LNCAP (cell line): Measurements from ENCODE around the gene HMGCS2.

Source experiments
- TF ChIP-seq, protein P1 (sequence below): fragments of 450-650 bp; IDR thresholded peaks from 2 replicates; pipeline ENCODE4 v1.5.1; 2017; ENCODE audit warnings: mild to moderate bottlenecking

Gene HMGCS2

GRCh38 chr1:119745034-119745433, 23.7 kb downstream of the HMGCS2 start:
- TF ChIP-seq, protein P1, sequence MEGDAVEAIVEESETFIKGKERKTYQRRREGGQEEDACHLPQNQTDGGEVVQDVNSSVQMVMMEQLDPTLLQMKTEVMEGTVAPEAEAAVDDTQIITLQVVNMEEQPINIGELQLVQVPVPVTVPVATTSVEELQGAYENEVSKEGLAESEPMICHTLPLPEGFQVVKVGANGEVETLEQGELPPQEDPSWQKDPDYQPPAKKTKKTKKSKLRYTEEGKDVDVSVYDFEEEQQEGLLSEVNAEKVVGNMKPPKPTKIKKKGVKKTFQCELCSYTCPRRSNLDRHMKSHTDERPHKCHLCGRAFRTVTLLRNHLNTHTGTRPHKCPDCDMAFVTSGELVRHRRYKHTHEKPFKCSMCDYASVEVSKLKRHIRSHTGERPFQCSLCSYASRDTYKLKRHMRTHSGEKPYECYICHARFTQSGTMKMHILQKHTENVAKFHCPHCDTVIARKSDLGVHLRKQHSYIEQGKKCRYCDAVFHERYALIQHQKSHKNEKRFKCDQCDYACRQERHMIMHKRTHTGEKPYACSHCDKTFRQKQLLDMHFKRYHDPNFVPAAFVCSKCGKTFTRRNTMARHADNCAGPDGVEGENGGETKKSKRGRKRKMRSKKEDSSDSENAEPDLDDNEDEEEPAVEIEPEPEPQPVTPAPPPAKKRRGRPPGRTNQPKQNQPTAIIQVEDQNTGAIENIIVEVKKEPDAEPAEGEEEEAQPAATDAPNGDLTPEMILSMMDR: no peak

GRCh38 chr1:119744598-119744942, 24.1 kb downstream of the HMGCS2 start:
- TF ChIP-seq, protein P1: no peak

DNA sequence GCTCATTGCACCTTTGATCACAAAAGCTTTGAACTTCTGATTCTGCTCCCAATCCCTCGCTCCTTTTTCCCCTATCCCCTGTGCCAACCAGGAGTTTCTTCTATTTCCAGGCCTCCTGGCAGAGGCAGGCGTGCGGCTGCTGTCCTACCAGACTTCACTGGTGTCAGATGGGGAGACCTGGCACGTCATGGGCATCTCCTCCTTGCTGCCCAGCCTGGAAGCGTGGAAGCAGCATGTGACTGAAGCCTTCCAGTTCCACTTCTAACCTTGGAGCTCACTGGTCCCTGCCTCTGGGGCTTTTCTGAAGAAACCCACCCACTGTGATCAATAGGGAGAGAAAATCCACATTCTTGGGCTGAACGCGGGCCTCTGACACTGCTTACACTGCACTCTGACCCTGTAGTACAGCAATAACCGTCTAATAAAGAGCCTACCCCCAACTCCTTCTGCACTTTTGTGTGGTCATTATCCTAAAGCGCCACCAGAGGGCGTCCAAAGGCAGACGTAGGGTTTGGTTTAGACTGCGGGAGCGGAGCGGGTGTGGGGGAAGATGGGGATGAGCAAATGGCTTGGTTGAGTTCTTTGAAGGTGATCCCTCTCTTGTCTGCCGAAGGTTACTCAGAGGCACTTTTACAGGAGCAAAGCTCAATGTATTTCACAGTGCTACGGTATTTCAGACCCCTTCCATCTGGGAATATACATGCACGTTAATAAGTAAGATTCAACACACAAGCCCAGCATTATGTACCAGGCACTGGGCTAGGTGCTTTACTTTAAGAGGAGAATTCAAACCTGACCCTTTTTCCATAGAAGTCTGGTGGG, 24.7 kb downstream of the HMGCS2 start:
- TF ChIP-seq, protein P1: peak; percentile 81

- TF ChIP-seq, protein P1: no peak
Measured at GRCh38 chr1:119743308-119743707, 25.4 kb downstream of the HMGCS2 start.

GRCh38 chr1:119742677-119743076, 26.0 kb downstream of the HMGCS2 start:
- TF ChIP-seq, protein P1: no peak

GRCh38 chr1:119742202-119742601, 26.5 kb downstream of the HMGCS2 start:
- TF ChIP-seq, protein P1: no peak

DNA sequence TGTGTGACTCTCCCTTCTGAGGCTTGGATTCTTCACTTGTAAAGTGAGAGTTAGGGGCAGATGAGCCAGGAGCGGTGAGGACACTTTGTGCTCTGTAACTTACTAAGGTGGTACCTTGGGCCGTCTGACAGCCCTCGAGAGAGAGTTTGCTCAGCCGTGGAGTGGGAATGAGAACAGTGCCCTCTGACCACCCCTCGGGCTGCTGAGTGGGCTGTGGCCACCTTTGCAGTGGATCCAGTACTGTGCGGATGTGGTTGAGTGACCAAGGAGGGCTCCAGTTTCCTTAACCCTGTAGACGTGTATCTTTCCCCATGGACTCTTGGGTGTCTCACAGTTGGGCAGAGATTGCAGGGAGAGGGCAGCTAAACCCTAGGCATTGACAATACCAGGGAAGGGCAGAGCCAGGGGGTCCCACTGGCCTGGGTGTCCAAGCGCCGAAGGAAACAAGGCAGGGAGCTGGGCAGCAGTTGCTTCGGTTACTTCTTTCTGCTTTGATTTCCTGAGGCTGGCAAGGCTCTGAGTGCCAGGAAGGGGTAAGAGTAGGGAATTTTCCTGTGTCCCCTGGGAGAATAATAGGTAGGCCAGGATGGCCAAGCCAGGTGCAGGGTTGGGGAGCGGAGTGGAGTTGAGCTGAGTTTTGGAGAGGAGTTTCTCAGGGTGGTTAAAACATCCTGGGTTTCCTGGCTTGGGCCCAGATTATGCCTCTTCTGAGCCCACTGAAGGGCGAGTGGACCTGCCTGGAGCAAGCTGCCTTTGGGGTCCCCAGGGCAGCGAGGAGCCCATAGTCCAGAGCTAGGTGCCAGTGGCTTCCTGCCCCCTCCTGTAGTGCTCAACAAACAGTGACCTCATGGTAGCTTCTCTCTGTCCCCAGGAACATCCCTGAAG, 27.6 kb downstream of the HMGCS2 start:
- TF ChIP-seq, protein P1: no peak
